DMS79 treated with DMSO at 0.1 percent for 48 hours (cell line): ENCODE data around the gene FUCA1.
A peak's percentile ranks its signal among the peaks of the same experiment; 100 is the strongest.
"Not testable (repeated sequence)": the region's sequence is repeated elsewhere in the genome, so short reads cannot be mapped to it uniquely, and the experiment has no call there.

Source experiments
- DNase-seq: peaks from one replicate; lab custom pipeline; 2025; lab: John Stamatoyannopoulos, UW

Gene FUCA1

GRCh38 chr1:23895993-23896392 lies 27.9 kb upstream of the FUCA1 start:
- DNase-seq, result no peak

GRCh38 chr1:23895082-23895481 lies 27.0 kb upstream of the FUCA1 start:
- DNase-seq, result no peak

- no peak for DNase-seq
Observed at GRCh38 chr1:23889074-23889473, 21.0 kb upstream of the FUCA1 start.

GRCh38 chr1:23885222-23885621 lies 17.1 kb upstream of the FUCA1 start:
- no peak for DNase-seq

- DNase-seq, result no peak
Observed at GRCh38 chr1:23882746-23883145, 14.7 kb upstream of the FUCA1 start.

GRCh38 chr1:23879809-23880208 lies 11.7 kb upstream of the FUCA1 start:
- no peak for DNase-seq

GRCh38 chr1:23878668-23879067 lies 10.6 kb upstream of the FUCA1 start:
- no peak for DNase-seq

GRCh38 chr1:23875382-23875781 lies 7.3 kb upstream of the FUCA1 start:
- no peak for DNase-seq

GRCh38 chr1:23872421-23872820 lies 4.3 kb upstream of the FUCA1 start:
- DNase-seq, result no peak

GRCh38 chr1:23869051-23869450 lies 961 bp upstream of the FUCA1 start:
- no peak for DNase-seq

- peak; percentile 87 for DNase-seq
Observed at GRCh38 chr1:23868557-23869016, 497 bp upstream of the FUCA1 start.

GRCh38 chr1:23867542-23867894 lies 572 bp downstream of the FUCA1 start:
- DNase-seq, result no peak

- peak; percentile 49 for DNase-seq
Observed at GRCh38 chr1:23865543-23865930, 2.6 kb downstream of the FUCA1 start.

- DNase-seq, result no peak
Observed at GRCh38 chr1:23864801-23865542, 3.1 kb downstream of the FUCA1 start.

GRCh38 chr1:23862640-23863039 lies 5.5 kb downstream of the FUCA1 start:
- no peak for DNase-seq

- DNase-seq, result no peak
Observed at GRCh38 chr1:23854568-23854967, 13.5 kb downstream of the FUCA1 start.

- not testable (repeated sequence) for DNase-seq
Observed at GRCh38 chr1:23853124-23853523, 15.0 kb downstream of the FUCA1 start.

GRCh38 chr1:23851406-23851805 lies 16.7 kb downstream of the FUCA1 start:
- DNase-seq, result not testable (repeated sequence)

- DNase-seq, result no peak
Observed at GRCh38 chr1:23848673-23849616, 19.1 kb downstream of the FUCA1 start.

GRCh38 chr1:23847482-23848095 lies 20.5 kb downstream of the FUCA1 start:
- not testable (repeated sequence) for DNase-seq

- no peak for DNase-seq
Observed at GRCh38 chr1:23845163-23845562, 22.9 kb downstream of the FUCA1 start.

- DNase-seq, result no peak
Observed at GRCh38 chr1:23843644-23844043, 24.4 kb downstream of the FUCA1 start.

GRCh38 chr1:23838401-23838866 lies 29.7 kb downstream of the FUCA1 start:
- DNase-seq, result peak; percentile 52
